HG02798 (cell line): ENCODE data around the gene CMTM4.
"Not testable (repeated sequence)": the region's sequence is repeated elsewhere in the genome, so short reads cannot be mapped to it uniquely, and the experiment has no call there.

Experiments
- ATAC-seq: cut with Tn5 transposase; IDR thresholded peaks from one replicate; pipeline ENCODE4 v1.9.1; 2021; ENCODE audit warnings: mild to moderate bottlenecking; ENCODE audit not compliant: unreplicated experiment, poor library complexity

The CMTM4 gene

DNA sequence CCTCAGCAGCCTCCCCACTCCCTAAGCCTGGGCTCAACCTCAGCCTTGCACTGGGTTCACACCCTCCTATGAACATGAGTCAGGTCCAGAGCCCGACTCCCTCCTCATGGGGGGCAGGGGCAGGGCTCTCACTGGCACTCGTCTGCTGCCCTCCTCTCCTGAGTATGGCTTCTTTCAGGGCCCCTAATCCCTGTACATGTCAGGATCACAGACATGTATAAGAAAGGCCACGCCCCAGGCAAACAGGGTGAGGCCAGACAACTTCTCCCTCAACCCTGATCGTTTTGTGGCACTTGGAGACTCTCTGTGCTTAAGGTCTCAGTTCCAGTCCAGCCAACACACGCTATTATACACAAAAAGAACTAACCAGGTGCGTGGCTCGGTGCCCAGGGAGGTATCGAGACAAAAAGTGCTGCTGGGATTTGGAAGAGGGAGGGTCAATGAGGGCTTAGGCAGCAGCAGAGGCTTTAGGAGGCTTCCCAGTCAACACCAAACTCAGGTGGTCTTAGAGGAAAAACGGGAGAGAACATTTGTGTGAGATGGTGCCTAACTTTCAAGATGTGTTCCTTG is 46.8 kb downstream of the CMTM4 start:
- ATAC-seq = no peak

DNA sequence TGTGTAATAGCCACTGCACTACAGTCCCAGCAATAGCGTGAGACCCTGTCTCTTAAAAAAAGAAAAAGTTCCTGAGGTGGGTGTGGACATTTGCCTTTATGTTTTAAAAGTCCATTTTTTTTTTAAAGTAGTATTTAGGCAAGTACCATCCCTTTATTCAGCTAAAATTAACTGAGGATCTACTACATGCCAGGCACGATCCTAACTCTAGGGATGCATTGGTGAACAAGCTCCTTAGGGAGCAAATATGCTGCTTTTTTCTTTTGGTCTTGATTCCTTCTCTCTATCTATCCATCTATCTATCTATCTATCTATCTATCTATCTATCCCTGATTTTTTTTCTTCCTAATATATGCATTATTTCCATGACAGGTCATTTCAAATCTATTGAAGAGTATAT is 47.4 kb downstream of the CMTM4 start:
- ATAC-seq = no peak

DNA sequence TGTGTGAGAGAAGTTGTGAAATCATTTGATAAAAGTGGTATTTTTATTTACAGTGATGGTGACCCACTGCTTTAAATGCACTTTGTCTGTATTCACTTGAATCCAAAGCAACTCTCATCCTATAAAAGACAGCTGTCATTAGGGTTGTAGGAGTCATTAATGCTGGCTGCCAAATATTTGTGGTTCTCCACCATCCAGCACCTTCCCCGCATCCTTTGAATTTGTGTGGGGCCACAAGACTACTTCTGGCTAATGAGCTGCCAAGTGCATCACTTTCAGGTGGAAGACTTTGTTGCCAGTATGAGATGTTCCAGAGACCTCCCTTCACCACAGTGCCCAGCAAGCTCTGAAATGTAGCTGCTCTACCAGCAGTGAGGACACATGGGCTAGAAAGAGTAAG is 48.7 kb downstream of the CMTM4 start:
- ATAC-seq = no peak

DNA sequence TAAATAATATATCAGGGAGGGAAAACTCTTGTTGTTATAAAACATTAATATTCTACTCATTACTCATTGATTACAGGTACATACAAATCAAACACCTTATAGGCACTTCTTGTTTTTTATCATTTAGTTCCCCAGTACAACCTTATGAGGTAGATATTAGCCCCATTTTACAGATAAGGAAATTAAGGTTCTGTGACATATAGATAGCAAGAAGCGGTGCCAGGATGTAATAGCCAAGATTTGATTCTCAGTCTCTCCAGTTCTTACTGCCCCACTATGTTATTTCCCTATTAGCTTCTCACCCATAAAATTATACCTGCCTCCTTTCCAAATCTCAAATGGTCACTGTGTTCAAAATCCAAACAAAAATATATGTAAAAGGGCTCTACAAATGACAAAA is 55.2 kb downstream of the CMTM4 start:
- ATAC-seq = no peak

DNA sequence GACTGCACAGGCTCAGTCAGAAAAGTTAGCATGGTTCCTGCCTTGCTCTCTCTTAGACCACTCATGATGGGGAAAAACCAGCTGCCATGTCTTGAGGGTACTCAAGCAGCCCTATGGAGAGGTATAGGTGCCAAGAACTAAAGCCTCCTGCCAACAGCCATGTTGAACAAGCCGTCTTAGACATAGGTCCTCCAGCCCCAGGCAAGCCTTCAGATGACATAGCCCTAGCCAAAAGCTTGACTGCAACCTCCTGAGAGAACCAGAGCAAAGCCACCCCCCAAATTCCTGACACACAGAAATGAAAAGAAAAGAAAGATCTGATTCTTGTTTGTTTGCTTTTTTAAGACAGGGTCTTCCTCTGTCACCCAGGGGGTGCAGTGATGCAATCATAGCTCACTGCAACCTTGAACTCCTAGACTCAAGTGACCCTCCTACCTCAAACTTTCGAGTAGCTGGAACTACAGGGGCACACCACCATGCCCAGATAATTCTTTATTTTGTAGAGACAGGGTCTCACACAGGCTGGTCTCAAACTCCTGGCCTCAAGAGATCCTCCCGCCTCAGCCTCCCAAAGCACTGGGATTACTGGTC is 55.7 kb downstream of the CMTM4 start:
- ATAC-seq = no peak

DNA sequence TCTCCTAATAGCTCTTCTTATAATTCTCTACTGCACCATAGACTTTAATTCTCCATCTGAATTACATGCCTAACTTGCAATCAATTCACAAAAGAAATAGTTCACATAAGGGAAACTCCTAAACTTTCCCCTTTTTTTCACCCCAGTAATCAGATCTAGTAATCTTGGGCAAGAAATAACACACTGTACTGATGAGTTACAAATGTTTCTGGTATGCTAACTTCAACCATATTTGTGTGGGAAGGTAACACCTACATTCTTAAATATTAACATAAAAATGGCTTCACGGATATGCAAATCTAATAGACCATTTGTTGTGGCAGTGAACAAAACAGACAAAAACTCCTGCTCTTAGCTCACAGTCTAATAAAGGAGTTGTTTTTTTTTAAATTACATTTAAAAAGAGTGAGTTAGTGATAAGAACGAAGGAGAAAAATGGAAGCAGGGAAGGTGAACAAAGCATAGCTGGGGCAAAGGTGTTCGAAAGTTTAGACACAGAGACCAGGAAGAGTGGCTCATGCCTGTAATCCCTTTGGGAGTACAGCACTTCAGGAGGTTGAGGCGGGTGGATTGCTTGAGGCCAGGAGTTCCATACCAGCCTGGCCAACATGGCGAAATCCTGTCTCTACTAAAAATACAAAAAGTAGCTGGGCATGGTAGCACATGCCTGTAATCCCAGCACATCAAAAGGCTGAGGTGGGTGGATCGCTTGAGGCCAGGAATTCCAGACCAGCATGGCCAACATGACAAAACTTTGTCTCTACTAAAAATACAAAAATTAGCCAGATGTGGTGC is 57.3 kb downstream of the CMTM4 start:
- no peak for ATAC-seq

DNA sequence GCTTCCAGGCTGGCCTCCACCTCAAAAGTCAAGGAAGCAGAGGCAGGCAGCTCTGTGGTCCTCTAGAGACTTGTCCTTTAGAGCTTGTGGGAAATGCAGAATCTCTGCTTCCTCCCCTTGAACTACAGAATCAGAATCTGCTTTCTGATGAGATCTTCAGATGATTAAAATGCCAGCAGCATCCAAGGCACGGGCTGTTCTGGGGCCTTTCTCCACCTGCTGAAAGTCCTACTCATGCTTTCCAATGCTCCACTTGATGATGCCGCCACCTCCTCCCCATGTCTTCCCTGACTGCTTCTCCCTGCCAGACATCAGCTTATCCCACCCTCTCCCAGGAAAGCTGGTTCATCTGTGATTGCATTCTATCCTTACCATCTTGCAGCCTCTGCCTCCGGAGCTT is 58.7 kb downstream of the CMTM4 start:
- no peak for ATAC-seq

DNA sequence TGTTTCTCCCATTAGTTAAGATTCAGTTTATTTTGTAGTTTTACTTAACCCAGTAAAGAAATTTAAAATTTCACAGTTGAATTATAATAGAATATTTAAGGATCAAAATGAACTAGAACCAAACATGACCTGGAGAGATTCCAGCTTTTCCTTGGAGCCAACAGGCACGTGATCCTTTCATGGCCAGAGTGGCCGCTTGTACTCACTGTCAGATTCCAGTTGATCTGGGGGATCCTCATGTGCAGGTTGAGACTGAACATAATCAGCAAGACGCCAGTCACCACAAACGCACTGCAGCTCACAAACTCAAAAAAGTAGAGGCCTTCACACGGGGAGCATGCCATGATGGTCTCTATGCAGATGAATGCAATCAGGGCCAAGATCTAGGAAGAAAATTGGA is 60.3 kb downstream of the CMTM4 start:
- no peak for ATAC-seq

DNA sequence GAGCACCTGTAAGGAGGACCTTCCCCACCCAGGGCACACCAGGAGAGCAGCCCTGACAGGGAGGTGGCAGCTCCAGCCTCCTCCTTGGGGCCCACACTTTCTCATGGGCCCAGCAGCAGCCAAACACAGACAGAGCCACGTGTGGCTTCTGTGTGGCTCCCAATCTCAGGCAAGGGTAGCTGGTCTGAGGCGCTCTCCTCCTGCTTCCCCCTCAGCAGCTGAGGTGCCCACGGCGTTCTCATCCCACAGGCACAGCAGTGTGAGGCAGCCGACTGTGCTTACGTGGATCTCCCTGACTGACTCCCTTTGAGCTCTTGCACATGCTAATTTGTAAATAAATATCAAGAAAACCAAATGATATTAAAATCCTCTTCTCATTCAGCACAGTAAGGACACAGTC is 61.1 kb downstream of the CMTM4 start:
- ATAC-seq = no peak

DNA sequence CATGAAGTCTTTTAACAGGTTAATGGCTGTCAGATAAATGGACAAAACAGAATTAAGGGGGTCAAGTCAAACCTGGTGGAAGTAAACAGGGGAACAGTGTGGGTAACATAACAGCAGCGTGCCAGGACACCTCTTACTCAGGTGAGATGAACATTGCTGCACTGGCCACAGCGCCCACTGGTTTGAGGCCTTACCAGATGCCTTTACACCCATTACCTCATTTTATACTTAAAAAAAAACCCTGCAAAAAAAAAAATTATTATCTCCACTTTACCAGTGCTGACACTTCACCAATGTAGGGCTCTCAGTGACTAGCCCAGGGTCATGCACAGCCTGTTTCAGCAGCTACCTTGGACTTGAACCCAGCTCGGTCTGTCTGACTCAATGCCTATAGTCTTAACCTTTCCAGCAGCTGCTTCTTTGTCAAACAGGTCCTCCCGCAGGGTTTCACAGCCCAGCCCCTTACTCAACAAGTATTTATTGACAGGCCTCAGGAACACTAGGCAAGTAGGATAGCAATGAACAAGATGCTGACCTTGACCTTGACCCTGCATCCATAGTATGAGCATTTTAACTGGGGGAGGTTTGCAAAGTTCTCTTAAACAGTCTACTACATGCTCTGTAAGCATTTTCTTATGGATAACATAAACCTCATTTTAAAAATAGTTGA is 61.9 kb downstream of the CMTM4 start:
- ATAC-seq = no peak

DNA sequence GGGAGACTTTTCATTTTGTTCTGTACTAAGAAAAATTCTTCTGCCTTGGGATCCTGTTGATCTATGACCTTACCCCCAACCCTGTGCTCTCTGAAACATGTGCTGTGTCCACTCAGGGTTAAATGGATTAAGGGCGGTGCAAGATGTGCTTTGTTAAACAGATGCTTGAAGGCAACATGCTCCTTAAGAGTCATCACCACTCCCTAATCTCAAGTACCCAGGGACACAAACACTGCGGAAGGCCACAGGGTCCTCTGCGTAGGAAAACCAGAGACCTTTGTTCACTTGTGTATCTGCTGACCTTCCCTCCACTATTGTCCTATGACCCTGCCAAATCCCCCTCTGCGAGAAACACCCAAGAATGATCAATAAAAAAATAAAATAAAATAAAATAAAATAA is 65.0 kb downstream of the CMTM4 start:
- not testable (repeated sequence) for ATAC-seq

DNA sequence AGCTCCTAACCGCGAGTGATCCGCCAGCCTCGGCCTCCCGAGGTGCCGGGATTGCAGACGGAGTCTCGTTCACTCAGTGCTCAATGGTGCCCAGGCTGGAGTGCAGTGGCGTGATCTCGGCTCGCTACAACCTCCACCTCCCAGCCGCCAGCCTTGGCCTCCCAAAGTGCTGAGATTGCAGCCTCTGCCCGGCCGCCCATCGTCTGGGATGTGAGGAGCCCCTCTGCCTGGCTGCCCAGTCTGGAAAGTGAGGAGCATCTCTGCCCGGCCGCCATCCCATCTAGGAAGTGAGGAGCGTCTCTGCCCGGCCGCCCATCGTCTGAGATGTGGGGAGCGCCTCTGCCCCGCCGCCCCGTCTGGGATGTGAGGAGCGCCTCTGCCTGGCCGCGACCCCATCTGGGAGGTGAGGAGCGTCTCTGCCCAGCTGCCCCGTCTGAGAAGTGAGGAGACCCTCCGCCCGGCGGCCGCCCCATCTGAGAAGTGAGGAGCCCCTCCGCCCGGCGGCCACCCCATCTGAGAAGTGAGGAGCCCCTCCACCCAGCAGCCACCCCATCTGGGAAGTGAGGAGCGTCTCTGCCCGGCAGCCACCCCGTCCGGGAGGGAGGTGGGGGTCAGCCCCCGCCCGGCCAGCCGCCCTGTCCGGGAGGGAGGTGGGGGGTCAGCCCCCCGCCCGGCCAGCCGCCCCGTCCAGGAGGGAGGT is 65.8 kb downstream of the CMTM4 start:
- ATAC-seq = not testable (repeated sequence)

DNA sequence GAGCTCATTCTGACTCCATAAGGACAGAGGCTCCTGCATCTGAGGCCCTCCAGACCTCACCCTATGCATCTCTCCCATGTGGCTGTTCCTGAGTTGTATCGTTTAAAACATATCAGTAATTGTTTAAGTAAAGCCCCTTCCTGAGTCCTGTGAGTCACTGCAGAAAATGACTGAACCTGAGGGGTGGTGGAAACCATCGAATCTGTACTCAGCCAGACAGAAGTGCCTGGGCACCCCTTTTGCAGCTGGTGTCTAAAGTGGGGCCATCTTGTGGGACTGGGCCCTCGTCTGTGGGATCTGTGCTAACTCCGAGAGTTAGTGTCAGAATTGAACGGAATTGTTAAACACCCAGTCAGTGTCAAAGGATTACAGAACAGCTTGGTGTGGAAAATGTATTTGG is 66.7 kb downstream of the CMTM4 start:
- no peak for ATAC-seq

DNA sequence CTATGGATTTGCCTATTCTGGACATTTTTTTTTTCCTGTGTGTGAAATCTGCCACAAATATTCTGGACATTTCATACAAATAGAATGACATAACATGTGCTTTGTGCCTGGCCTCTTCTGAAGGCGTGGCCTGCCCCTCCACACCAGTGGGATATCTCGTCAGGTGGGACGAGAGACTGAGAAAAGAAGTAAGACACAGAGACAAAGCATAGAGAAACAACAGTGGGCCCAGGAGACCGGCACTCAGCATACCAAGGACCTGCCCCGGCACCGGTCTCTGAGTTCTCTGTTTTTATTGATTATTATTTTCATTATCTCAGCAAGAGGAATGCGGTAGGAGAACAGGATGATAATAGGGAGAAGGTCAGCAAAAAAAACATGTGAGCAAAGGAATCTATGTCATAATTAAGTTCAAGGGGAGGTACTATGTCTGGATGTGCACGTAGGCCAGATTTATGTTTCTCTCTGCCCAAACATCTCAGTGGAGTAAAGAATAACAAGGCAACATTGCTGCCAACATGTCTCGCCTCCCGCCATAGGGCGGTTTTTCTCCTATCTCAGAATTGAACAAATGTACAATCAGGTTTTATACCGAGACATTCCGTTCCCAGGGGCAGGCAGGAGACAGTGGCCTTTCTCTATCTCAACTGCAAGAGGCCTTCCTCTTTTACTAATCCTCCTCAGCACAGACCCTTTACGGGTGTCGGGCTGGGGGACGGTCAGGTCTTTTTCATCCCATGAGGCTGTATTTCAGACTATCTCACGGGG is 68.7 kb downstream of the CMTM4 start:
- not testable (repeated sequence) for ATAC-seq

DNA sequence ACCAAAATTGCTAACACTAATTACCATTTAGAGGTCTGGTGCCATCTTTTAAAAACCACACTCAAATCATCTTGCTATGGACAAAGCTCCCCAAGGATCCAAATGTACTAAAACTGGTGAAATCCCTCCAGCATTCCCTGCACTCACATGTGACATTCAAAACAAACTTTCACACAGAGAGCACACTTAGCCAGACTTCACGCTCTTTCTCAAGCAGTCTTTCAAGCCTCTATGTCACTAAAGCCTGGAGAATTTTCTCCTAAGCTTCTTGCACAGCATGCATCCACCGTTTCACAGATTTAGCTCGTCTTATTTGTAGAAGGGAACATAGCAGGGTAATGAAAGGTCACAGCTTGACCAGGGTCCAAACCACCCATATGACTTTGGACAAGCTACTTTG is 72.8 kb downstream of the CMTM4 start:
- no peak for ATAC-seq

DNA sequence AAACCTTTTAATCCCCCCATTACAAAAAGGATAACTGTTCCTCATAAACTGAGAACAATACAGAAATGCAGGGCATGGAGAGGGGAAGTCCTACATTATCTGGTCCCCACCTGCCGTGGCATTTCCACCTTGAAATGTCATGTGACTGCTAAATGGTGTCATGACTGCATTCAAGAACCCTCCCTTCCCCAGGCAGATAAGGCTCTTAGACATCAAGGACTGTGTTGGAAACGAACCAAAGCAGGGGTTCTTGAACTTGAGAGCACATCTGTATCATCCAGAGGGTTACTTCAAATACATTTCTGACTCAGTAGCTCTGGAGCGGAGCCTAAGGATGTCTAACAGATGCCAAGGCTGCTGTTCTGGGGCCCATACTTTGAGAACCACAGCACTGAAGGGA is 73.7 kb downstream of the CMTM4 start:
- ATAC-seq = no peak

DNA sequence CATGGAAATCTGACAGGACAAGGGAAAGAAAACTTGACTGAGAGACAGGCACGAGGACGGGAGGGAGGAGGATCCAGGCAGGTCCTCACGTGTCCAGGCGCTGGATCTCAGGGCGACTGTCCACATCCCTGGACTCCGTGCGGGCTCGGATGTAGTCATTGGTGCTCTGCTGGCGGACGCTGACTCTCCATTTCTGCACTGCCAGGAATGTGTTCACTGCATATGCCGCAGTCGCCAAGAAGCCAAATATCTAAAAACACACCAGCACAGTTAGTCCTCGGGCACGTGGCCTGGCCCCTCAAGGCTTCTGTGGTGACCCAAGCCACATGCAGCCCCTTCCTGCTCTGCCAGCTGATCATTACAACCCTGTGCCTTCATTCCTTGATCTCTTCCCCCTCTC is 74.6 kb downstream of the CMTM4 start:
- ATAC-seq = no peak

DNA sequence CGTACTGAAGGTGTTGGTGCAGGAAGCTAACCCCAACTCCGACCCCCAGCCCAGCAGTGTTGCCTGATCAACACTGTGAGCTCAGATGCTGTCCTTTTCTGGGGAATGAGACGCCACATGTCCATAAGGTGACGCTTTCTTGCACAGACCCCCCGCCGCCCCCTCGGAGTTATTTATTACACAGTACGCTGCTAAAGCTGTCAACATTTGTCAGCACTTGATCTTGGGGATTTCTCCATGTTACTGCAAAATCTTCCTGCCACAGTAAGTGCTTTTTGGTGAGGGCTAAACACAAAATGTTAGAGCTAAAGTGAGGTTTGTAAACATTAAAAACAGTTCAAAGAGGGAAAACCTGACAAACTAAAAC is 76.1 kb downstream of the CMTM4 start:
- ATAC-seq = no peak

DNA sequence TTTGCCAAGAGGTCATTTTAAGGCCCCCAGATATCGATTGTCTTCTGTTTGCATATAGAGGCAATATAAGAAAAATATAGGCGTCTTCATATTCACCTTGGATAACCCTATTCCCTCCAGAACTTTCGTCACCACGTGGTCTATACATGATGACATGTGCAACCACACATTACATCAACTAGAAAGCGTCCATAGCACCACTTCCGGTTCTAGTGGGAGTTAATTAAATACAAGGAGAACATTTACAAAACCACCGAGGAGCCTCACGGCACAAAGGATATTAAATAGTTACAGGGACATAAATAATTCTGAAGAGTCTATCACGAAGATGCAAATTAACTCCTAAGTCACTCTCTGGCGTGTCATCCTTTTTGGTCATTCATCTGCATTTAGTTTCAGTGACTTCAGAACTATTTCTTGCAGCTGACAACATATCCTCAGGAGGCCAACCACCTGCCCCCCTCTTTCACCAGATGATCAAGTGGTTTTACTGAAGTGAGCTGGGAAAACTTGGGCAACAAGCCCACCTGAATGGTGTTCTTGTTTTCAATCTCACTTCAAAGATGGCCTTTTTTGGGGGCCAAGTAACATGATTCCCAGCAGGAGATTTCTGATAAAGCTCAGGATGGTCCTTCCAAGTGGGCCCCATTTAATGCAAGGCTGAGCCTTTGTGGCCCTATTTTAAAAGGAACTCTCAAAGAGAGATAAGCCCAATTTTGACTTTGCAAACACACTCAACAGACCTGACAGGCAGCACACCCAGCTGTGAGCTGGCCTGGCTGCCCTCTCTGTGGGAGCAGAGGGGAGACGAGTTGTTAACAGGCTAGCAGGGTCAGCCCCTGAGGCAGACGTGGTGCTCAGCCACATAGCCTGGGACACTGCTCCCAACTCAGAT is 76.8 kb downstream of the CMTM4 start:
- no peak for ATAC-seq
